ENCODE results near the gene FAM180A.

FAM180A gene

DNA sequence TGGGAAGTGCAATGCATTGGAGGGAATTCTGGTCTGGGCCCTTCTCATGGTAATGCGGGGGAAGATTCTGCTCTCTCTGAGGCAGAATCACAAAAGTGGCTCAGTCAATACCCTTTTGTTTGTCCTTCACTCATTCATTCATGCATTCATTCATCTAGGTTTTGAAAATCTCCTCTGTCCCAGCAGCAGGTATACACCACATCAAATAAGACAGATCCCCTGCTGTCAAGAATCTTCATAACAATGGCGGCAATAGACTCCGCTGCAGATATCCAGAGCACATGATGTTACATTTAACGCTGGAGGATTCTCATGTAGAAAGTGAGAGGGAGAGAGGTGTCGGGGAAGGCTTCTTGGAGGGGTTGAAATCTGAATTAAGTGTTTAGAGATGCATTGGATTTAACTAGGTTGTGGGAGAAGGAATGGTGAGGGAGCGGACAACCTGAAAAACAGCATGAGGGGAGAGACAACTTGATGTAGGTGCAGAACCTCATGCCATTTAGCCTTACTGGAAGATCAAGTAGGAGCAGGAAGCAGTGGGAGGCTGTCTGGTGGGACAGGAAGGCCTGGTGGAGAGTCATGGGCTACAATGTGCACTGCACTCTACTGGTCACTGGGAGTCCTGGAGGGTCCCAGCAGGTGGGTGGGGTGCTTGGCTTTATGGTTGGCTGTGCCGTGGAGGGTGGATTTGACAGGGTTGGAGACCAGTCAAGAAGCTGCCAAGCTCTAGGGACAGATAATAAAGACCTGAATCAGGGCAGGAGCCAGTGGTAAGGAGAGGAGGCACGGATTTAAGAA, 5.2 kb upstream of the FAM180A start:
- TF ChIP-seq, protein P1, sequence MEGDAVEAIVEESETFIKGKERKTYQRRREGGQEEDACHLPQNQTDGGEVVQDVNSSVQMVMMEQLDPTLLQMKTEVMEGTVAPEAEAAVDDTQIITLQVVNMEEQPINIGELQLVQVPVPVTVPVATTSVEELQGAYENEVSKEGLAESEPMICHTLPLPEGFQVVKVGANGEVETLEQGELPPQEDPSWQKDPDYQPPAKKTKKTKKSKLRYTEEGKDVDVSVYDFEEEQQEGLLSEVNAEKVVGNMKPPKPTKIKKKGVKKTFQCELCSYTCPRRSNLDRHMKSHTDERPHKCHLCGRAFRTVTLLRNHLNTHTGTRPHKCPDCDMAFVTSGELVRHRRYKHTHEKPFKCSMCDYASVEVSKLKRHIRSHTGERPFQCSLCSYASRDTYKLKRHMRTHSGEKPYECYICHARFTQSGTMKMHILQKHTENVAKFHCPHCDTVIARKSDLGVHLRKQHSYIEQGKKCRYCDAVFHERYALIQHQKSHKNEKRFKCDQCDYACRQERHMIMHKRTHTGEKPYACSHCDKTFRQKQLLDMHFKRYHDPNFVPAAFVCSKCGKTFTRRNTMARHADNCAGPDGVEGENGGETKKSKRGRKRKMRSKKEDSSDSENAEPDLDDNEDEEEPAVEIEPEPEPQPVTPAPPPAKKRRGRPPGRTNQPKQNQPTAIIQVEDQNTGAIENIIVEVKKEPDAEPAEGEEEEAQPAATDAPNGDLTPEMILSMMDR (IDR thresholded peaks at IDR 0.05; ENCODE audit: borderline replicate concordance, insufficient read depth, low read depth, low read length): no peak
- H3K4me3 ChIP-seq (ENCODE audit: low read depth, low read length): no peak overlapping the region

GRCh38 chr7:135747366-135747765, 1.2 kb downstream of the FAM180A start:
- no peak overlapping the region for H3K4me3 ChIP-seq (ENCODE audit: low read depth, low read length)

DNA sequence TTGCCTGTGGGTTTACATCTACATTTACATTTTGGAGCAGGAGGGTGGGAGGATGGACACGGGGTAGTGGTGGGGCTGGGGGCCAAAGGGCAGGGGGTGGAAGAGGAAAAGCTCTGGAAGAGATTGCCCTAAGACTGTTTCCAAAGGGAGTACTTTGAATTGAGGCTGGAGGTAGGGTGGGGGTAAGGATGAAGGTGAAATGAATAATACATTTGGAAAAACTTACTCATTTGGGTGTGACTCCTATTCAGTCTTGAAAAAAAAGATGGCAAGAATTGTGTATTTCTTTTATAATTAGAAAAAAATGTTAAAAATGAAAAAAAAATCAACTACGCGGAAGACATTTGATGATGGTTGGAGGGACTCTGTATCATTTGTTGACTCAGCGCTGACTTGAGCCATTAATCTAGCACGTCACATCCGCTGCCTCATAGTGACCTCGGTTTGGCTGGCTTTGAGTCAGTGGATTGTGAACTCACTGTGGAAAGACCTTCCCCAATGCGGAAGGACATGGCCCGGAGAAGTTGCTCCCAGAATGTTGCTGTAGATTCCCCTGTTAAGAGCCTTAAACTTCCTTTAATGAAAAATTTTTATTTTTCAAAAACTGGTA, 2.8 kb downstream of the FAM180A start:
- no peak overlapping the region for H3K4me3 ChIP-seq (ENCODE audit: low read depth, low read length)
- TF ChIP-seq, protein P1 (IDR thresholded peaks at IDR 0.05; ENCODE audit: borderline replicate concordance, insufficient read depth, low read depth, low read length): no peak

More at GRCh38 chr7:135747366-135747765, 1.2 kb downstream of the FAM180A start:
- TF ChIP-seq, protein P1 (IDR thresholded peaks at IDR 0.05; ENCODE audit: borderline replicate concordance, insufficient read depth, low read depth, low read length): no peak

DNA sequence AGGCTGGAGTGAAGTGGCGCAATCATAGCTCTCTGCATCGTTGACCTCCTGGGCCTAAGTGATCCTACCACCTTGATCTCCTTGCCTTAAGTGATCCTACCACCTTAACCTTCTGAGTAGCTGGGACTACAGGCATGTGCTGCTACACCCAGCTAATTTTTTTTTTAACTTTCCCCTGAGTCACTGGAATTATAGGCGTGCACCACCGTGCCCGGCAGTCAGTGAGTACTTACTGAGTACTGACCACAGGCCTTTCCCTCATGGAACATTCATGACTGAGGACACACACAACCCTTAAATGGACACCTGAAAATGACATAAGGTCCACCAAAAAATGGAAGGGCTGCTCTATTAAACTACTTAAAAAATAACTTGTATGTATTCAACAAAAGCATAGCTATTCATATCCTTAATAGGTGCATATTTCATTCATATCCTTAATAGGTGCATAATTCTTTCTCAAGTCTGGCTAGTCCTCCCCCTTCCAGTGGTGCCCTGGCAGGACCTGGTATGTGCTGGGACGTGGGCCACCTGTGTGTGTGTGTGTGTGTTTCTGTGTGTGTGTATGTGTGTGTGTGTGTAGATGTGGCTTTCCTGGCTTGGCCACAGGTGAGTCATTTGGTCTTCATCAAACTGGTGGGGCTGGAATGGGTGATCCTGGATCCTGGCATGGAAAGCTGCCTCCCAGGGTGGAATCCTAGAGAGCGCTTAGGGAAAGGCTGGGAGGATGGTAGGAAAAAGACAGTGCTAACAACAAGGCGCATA, 3.5 kb downstream of the FAM180A start:
- no peak overlapping the region for H3K4me3 ChIP-seq (ENCODE audit: low read depth, low read length)
- TF ChIP-seq, protein P1 (IDR thresholded peaks at IDR 0.05; ENCODE audit: borderline replicate concordance, insufficient read depth, low read depth, low read length): no peak

DNA sequence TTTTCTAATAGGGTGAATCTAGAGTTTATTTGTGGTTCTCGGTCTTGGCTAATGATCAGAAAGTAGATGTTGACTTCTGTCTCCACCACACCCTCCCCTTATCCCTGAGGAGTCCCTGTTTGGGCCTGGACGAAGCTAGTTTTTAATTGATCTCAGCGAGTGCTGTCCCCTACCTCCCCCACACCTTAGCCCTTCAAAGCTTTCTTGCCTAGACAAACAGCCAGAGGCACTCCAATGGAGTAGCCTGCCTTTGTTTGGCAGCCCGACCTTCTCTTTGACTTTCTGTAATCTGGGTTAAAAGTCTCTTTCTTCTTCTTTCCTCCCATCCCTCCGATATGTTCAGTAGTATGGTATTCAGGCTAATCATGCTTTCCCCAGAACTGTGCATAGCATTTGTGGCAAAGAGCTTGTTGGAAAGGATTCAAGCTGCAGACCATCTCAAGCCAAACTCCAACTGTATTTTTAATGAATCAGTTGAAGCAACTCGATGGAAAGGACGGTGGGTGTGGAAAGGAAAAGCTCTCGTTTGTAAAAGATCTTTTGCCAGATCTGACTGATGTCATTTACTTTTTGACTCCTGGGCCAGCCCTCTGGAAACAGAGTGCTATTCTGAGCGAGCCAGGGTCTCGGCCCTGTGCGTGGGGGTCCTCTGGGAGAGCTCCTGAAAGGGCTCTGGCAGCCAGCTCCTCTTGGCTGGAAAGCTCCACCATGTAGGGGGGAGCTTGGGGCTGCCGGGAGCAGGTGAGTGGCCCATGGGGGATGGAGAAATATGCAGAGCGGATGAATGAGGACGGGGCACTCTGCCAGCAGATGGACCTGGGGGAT, 4.5 kb downstream of the FAM180A start:
- TF ChIP-seq, protein P1 (IDR thresholded peaks at IDR 0.05; ENCODE audit: borderline replicate concordance, insufficient read depth, low read depth, low read length): no peak

DNA sequence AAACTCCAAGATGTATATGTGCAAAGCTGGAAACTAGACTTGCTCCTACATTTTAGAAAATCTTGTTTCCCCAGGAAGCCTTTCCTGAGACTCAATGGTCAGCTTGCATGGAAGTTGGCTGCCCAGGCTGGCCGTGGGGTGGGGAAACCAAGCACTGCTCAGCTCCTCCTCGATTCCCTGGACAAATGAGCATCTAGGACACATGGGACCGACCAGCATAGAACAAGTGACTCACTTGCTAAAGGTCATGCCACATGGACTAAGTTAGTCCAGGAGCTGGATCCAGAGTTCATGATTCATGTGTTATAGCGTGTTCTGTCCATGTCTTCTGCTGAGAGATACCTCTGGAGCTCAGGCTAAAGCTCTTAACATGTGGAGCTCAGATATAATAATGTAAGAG, 6.2 kb downstream of the FAM180A start:
- H3K4me3 ChIP-seq (ENCODE audit: low read depth, low read length): no peak overlapping the region
- TF ChIP-seq, protein P1 (IDR thresholded peaks at IDR 0.05; ENCODE audit: borderline replicate concordance, insufficient read depth, low read depth, low read length): no peak

More for the DNA sequence above, 4.5 kb downstream of the FAM180A start:
- no peak overlapping the region for H3K4me3 ChIP-seq (ENCODE audit: low read depth, low read length)

Data from GM12875 (cell line).